NCI-H2196 treated with DMSO at 0.1 percent for 48 hours (cell line): Measurements from ENCODE around the gene HAGH.

Source experiments
- DNase-seq: peaks from one replicate; lab custom pipeline; 2025; ENCODE audit not compliant: unreplicated experiment; lab: John Stamatoyannopoulos, UW

The HAGH gene

GRCh38 chr16:1763521-1764511, 62.8 kb downstream of the HAGH start:
- DNase-seq = no peak

- DNase-seq = no peak
These were observed 63.6 kb downstream of the HAGH start for GRCh38 chr16:1762879-1763520.

GRCh38 chr16:1762196-1762878, 64.3 kb downstream of the HAGH start:
- DNase-seq = no peak

- no peak for DNase-seq
These were observed 64.9 kb downstream of the HAGH start for GRCh38 chr16:1761751-1762150.

- DNase-seq = no peak
These were observed 65.7 kb downstream of the HAGH start for GRCh38 chr16:1760911-1761310.

DNA sequence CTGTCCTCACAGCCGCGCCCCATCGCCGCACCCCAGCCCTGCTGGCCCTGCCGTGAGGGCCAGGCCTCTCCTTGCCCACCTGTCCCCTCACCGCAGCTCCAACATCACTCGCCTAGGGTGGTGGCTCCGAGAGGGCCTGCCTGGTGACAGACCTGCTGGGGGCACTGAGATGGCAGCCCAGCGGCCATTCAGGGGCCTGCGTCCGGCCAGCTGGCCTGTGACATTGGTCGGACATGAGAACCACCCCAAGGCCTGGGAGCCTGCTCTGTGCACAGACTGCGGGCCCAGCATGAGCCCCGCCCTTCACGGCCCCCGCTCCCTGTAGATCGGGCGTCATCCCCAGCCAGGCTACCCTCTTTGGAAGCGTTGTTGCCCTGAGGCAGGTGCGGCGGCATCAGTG, 67.1 kb downstream of the HAGH start:
- no peak for DNase-seq

DNA sequence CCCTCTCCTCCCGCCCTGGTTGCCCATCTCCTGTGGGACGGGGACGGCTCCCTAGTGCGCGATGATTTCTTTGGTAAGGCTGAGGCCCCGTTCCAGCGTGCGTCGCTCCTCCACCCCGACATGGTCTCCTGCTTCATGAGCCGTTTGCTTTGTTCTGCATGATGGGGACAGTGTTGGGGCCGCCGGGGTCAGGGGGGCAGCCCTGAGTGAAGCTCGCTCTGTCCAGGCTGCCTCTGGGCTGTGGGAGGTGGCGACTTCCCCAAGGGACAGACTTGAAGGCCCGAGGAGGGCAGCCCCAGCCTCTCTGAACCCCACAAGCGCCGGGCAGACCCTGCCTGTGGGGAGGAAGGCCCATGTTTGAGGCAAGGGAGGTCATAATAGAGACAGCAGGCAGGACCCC, 67.7 kb downstream of the HAGH start:
- no peak for DNase-seq

DNA sequence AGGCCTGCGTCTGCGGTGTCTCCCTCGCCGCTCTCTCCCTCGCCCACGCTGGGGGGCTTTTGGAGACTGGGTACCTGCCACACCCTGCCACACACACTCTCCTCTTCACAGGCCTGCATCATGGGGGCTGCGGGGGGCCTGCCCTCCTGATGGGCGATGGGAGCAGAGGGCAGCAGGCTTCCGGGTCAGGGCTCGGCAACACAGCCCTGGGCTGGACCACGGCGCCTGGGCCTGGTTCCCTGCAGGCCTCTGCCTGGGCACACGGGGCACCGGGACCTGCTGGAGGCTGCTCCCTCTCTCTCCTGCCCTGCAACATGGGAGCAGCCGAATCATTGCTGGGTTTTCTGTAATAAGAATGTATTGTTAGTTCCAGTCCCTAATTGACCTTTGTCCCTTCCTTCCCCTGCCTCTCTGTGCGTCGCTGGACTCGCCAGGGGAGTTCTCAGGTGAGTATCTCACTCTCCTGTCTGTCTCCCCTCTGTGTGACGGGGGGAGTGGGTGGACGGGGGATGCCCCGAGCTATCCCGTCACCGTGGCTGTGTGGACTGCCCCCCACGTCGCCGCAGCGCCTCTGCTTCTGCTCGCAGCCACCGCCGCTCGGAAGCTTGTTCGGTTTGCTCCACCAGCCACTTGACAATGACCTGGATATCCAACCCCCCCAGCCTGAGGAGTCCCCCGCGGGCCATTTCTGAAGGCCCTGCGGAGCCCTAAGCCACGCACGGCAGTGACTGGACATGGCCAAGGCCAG, 68.7 kb downstream of the HAGH start:
- no peak for DNase-seq
